Ramos (cell line): ENCODE results near the gene PPP2R5E.
"Not testable (repeated sequence)": the region's sequence is repeated elsewhere in the genome, so short reads cannot be mapped to it uniquely, and the experiment has no call there.

Experiments used
- in situ Hi-C: fragments of 300-500 bp; cut with MboI; formaldehyde crosslinking; loops from one replicate; pipeline ENCODE4 v1.14.3; 2022; ENCODE audit warnings: low sequenced_read_pairs; ENCODE audit not compliant: unreplicated experiment

PPP2R5E gene

GRCh38 chr14:63393012-63393411 is 150.2 kb downstream of the PPP2R5E start:
- in situ Hi-C loops = loop anchor here (25.0 kb wide), 2 partner anchors 394 to 919 kb away; no protein-coding TSS in a partner anchor

GRCh38 chr14:63392236-63392635 is 150.9 kb downstream of the PPP2R5E start:
- in situ Hi-C loops = loop anchor here (25.0 kb wide), 2 partner anchors 395 to 920 kb away; no protein-coding TSS in a partner anchor

GRCh38 chr14:63388766-63389431 is 154.3 kb downstream of the PPP2R5E start:
- in situ Hi-C loops = loop anchor here (25.0 kb wide), 2 partner anchors 398 to 923 kb away; no protein-coding TSS in a partner anchor

GRCh38 chr14:63387711-63388110 is 155.5 kb downstream of the PPP2R5E start:
- in situ Hi-C loops = loop anchor here (25.0 kb wide), 2 partner anchors 400 to 925 kb away; no protein-coding TSS in a partner anchor

GRCh38 chr14:63383776-63384367 is 159.3 kb downstream of the PPP2R5E start:
- in situ Hi-C loops = loop anchor here (25.0 kb wide), 2 partner anchors 403 to 928 kb away; no protein-coding TSS in a partner anchor

GRCh38 chr14:63378444-63378843 is 164.7 kb downstream of the PPP2R5E start:
- in situ Hi-C loops = loop anchor here (25.0 kb wide), 2 partner anchors 409 to 934 kb away; no protein-coding TSS in a partner anchor

GRCh38 chr14:63375769-63376168 is 167.4 kb downstream of the PPP2R5E start:
- in situ Hi-C loops = loop anchor here (25.0 kb wide), 2 partner anchors 412 to 937 kb away; no protein-coding TSS in a partner anchor

- in situ Hi-C loops = not testable (repeated sequence)
These were observed 171.6 kb downstream of the PPP2R5E start for GRCh38 chr14:63371613-63372012.

- in situ Hi-C loops = no loop called here
These were observed 172.1 kb downstream of the PPP2R5E start for GRCh38 chr14:63371033-63371432.

GRCh38 chr14:63367742-63368364 is 175.3 kb downstream of the PPP2R5E start:
- in situ Hi-C loops = no loop called here

- in situ Hi-C loops = no loop called here
These were observed 180.8 kb downstream of the PPP2R5E start for GRCh38 chr14:63362389-63362819.

GRCh38 chr14:63361790-63362189 is 181.4 kb downstream of the PPP2R5E start:
- in situ Hi-C loops = no loop called here

GRCh38 chr14:63357841-63358240 is 185.3 kb downstream of the PPP2R5E start:
- in situ Hi-C loops = no loop called here

GRCh38 chr14:63345826-63346225 is 197.4 kb downstream of the PPP2R5E start:
- in situ Hi-C loops = no loop called here

- in situ Hi-C loops = no loop called here
These were observed 198.8 kb downstream of the PPP2R5E start for GRCh38 chr14:63344336-63344735.

GRCh38 chr14:63343878-63344277 is 199.3 kb downstream of the PPP2R5E start:
- in situ Hi-C loops = no loop called here

GRCh38 chr14:63342371-63342770 is 200.8 kb downstream of the PPP2R5E start:
- in situ Hi-C loops = no loop called here

GRCh38 chr14:63328787-63329737 is 214.1 kb downstream of the PPP2R5E start:
- in situ Hi-C loops = no loop called here

- in situ Hi-C loops = no loop called here
These were observed 216.3 kb downstream of the PPP2R5E start for GRCh38 chr14:63326840-63327239.
